GM12891 (cell line): Measurements from ENCODE around the gene CRKL.

Experiments used
- POLR2A ChIP-seq: IDR thresholded peaks from 2 replicates; pipeline ENCODE4 v1.6.1; 2011; ENCODE audit warnings: low read depth, low read length, control low read depth
- POU2F2 ChIP-seq: IDR thresholded peaks from 2 replicates; pipeline ENCODE4 v1.6.1; 2011; ENCODE audit warnings: low read depth, mild to moderate bottlenecking, control low read depth, low read length, moderate library complexity

- TF ChIP-seq POLR2A (no peak), POU2F2 (no peak)
Observed at GRCh38 chr22:20940904-20941385, 23.7 kb downstream of the CRKL start.
